ENCODE data around the gene DLG5.
A peak's percentile ranks its signal among the peaks of the same experiment; 100 is the strongest.

GRCh38 chr10:77896058-77896457, 30.5 kb downstream of the DLG5 start:
- TF ChIP-seq PRDM6 (tag by site-specific recombination; IDR thresholded peaks at IDR 0.05) (peak; percentile 74; the same call in 1 of the 2 replicates), ZNF398 (tag by site-specific recombination; IDR thresholded peaks at IDR 0.05) (no peak), ZNF776 (tag by site-specific recombination; IDR thresholded peaks at IDR 0.05; ENCODE audit: borderline replicate concordance) (no peak), ZNF274 (IDR thresholded peaks at IDR 0.05; ENCODE audit: low read length) (no peak), ZNF274 (tag by site-specific recombination; IDR thresholded peaks at IDR 0.05; ENCODE audit: borderline replicate concordance) (no peak), ZNF121 (tag by site-specific recombination; IDR thresholded peaks at IDR 0.05) (no peak), ZNF391 (tag by site-specific recombination; IDR thresholded peaks at IDR 0.05; ENCODE audit: borderline replicate concordance, low read depth) (no peak), FEZF1 (tag by site-specific recombination; IDR thresholded peaks at IDR 0.05) (no peak), ZBTB1 (tag by site-specific recombination; IDR thresholded peaks at IDR 0.05) (no peak), KLF10 (tag by site-specific recombination; IDR thresholded peaks at IDR 0.05) (no peak), KLF17 (tag by site-specific recombination; IDR thresholded peaks at IDR 0.05) (no peak), YY1 (tag by site-specific recombination; IDR thresholded peaks at IDR 0.05) (no peak), ZNF19 (tag by site-specific recombination; IDR thresholded peaks at IDR 0.05; ENCODE audit: low read depth) (no peak), CTCF (tag by site-specific recombination; IDR thresholded peaks at IDR 0.05) (no peak)

All from HEK293 (cell line).